Left lung (tissue), 10 donors: Measurements from ENCODE around the gene SERPINB4. TPM values are rescaled to one million over a fixed set of nuclear protein-coding genes. Genes with fewer than 3 reads are reported as not detected.
"Not testable (repeated sequence)": the region's sequence is repeated elsewhere in the genome, so short reads cannot be mapped to it uniquely, and the experiment has no call there.

Experiments
- ATAC-seq: fragments of 200-7000 bp; cut with Tn5 transposase; one replicate; pipeline ENCODE4 v1.9.1; 2020; ENCODE audit warnings: moderate library complexity
- DNase-seq, 4 donors: peaks; one replicate each; pipeline ENCODE4 v3.0.0-alpha.2; 2013 to 2020
- H3K27ac ChIP-seq, 2 donors: fragments of 200-600 bp; sonication (generic) in 1 of 2; one replicate each; pipeline versions ENCODE4 v1.5.0 to v1.8.0; 2020 to 2021
- H3K27me3 ChIP-seq, 2 donors: fragments of 200-600 bp; sonication (generic) in 1 of 2; one replicate each; pipeline versions ENCODE4 v1.5.0 to v1.8.0; 2020 to 2021
- H3K36me3 ChIP-seq, 2 donors: fragments of 200-600 bp; sonication (generic) in 1 of 2; one replicate each; pipeline versions ENCODE4 v1.5.0 to v1.8.0; 2020 to 2021
- H3K4me1 ChIP-seq, 2 donors: fragments of 200-600 bp; one replicate each; pipeline ENCODE4 v1.8.0; 2021
- H3K4me3 ChIP-seq, 2 donors: fragments of 200-600 bp; sonication (generic) in 1 of 2; one replicate each; pipeline versions ENCODE4 v1.5.0 to v1.8.0; 2020 to 2021; ENCODE audit warnings: mild to moderate bottlenecking in 1 of 2
- H3K9me3 ChIP-seq, 2 donors: fragments of 200-600 bp; sonication (generic) in 1 of 2; one replicate each; pipeline versions ENCODE4 v1.5.0 to v1.8.0; 2020 to 2021
- CTCF ChIP-seq, 2 donors: fragments of 200-600 bp; sonication (generic) in 1 of 2; IDR thresholded peaks; one replicate each; pipeline versions ENCODE4 v1.5.0 to v1.8.0; 2021; ENCODE audit warnings: antibody characterized with exemption in 2 of 2
- intact Hi-C, 2 donors: fragments of 100-400 bp; cut with DNase I; formaldehyde crosslinking; loops; one replicate each; pipeline versions ENCODE4 v1.11.2 to v1.14.2; 2022
- polyA plus RNA-seq, 6 donors: library from polyadenylated mRNA; unstranded; fragments of 120-200 nt; gene quantifications; one replicate each; pipeline ENCODE4 v1.2.1, GENCODE V29; 2013; ENCODE audit not compliant: insufficient read length in 6 of 6
- total RNA-seq, 2 donors: library from RNA; stranded (reverse); fragmentation: NEBNext Ultra II Directional; extraction: Animal tissue kit (Norgen Biotek cat#: 25700); gene quantifications; one replicate each; pipeline ENCODE4 v1.2.1, GENCODE V29; 2021
- donor health status: DM: no; HTN: yes; CAD: no.
- donor health status: DM: no; HTN: no; CAD: no.

Gene SERPINB4
- total and polyA plus RNA-seq, 8 donors = 0.42 TPM; not detected in 7

- H3K4me1 ChIP-seq = no peaks in the 10 kb centered on the region
- H3K9me3 ChIP-seq = peaks cover 0 to 6% of the 10 kb centered on the region in 2 donors
- no peak overlapping the region for H3K4me3 ChIP-seq
- DNase-seq (no peak), ATAC-seq (no peak)
- no peaks in the 10 kb centered on the region for H3K27me3 ChIP-seq
- no peak overlapping the region for H3K27ac ChIP-seq
- no peaks in the 10 kb centered on the region for H3K36me3 ChIP-seq
- intact Hi-C loops = no loop called here
- TF ChIP-seq CTCF (IDR thresholded peaks at IDR 0.05) = no peak
These were observed 20.5 kb upstream of the SERPINB4 start for GRCh38 chr18:63664571-63664970.

GRCh38 chr18:63661750-63662149 lies 17.7 kb upstream of the SERPINB4 start, which contains the start of gene SERPINB3:
Gene SERPINB3, minus strand, starts transcription at chr18:63661893. Its CDS starts 677 bp downstream, at chr18:63661216.
- H3K36me3 ChIP-seq, H3K9me3 ChIP-seq, DNase-seq, intact Hi-C loops, H3K27me3 ChIP-seq, H3K27ac ChIP-seq, ATAC-seq, H3K4me1 ChIP-seq, H3K4me3 ChIP-seq: not testable (repeated sequence)

- intact Hi-C loops, H3K4me1 ChIP-seq, H3K27me3 ChIP-seq, ATAC-seq, H3K36me3 ChIP-seq, DNase-seq, H3K4me3 ChIP-seq, H3K27ac ChIP-seq, H3K9me3 ChIP-seq: not testable (repeated sequence)
These were observed 14.9 kb upstream of the SERPINB4 start for GRCh38 chr18:63658920-63659319.

GRCh38 chr18:63650271-63650670 lies 6.2 kb upstream of the SERPINB4 start:
- H3K9me3 ChIP-seq, intact Hi-C loops, H3K27me3 ChIP-seq, H3K4me1 ChIP-seq, DNase-seq, ATAC-seq, H3K27ac ChIP-seq, H3K4me3 ChIP-seq, H3K36me3 ChIP-seq: not testable (repeated sequence)

GRCh38 chr18:63648241-63648640 lies 4.2 kb upstream of the SERPINB4 start:
- H3K4me1 ChIP-seq = no peaks in the 10 kb centered on the region
- no peaks in the 10 kb centered on the region for H3K36me3 ChIP-seq
- no peaks in the 10 kb centered on the region for H3K27me3 ChIP-seq
- H3K4me3 ChIP-seq = no peak overlapping the region
- intact Hi-C loops = no loop called here
- H3K9me3 ChIP-seq = no peaks in the 10 kb centered on the region
- no peak for DNase-seq
- no peak for TF ChIP-seq CTCF (IDR thresholded peaks at IDR 0.05)
- no peak for ATAC-seq
- H3K27ac ChIP-seq = no peak overlapping the region

GRCh38 chr18:63646936-63647335 lies 2.9 kb upstream of the SERPINB4 start:
- Histone ChIP-seq H3K4me3 (no peak overlapping the region), H3K27ac (no peak overlapping the region), H3K4me1 (no peaks in the 10 kb centered on the region), H3K36me3 (no peaks in the 10 kb centered on the region), H3K9me3 (no peaks in the 10 kb centered on the region), H3K27me3 (no peaks in the 10 kb centered on the region)
- no peak for DNase-seq
- no peak for TF ChIP-seq CTCF (IDR thresholded peaks at IDR 0.05)
- ATAC-seq = no peak
- intact Hi-C loops = no loop called here

- H3K4me1 ChIP-seq, H3K36me3 ChIP-seq, H3K4me3 ChIP-seq, DNase-seq, H3K27me3 ChIP-seq, H3K27ac ChIP-seq, intact Hi-C loops, ATAC-seq, H3K9me3 ChIP-seq: not testable (repeated sequence)
These were observed 638 bp upstream of the SERPINB4 start for GRCh38 chr18:63644694-63645093.

GRCh38 chr18:63642668-63643356 lies 1.2 kb downstream of the SERPINB4 start:
- H3K27me3 ChIP-seq, ATAC-seq, H3K4me3 ChIP-seq, H3K27ac ChIP-seq, H3K36me3 ChIP-seq, H3K9me3 ChIP-seq, intact Hi-C loops, DNase-seq, H3K4me1 ChIP-seq: not testable (repeated sequence)

GRCh38 chr18:63641157-63641680 lies 2.8 kb downstream of the SERPINB4 start:
- H3K4me3 ChIP-seq, H3K27ac ChIP-seq, intact Hi-C loops, H3K27me3 ChIP-seq, DNase-seq, ATAC-seq, H3K36me3 ChIP-seq, H3K9me3 ChIP-seq, H3K4me1 ChIP-seq: not testable (repeated sequence)
